HG02973 (cell line): ENCODE results near the gene KAT2A.

ENCODE experiments used
- ATAC-seq: cut with Tn5 transposase; IDR thresholded peaks from one replicate; pipeline ENCODE4 v1.9.1; 2021; ENCODE audit warnings: moderate library complexity; ENCODE audit not compliant: unreplicated experiment

KAT2A gene

DNA sequence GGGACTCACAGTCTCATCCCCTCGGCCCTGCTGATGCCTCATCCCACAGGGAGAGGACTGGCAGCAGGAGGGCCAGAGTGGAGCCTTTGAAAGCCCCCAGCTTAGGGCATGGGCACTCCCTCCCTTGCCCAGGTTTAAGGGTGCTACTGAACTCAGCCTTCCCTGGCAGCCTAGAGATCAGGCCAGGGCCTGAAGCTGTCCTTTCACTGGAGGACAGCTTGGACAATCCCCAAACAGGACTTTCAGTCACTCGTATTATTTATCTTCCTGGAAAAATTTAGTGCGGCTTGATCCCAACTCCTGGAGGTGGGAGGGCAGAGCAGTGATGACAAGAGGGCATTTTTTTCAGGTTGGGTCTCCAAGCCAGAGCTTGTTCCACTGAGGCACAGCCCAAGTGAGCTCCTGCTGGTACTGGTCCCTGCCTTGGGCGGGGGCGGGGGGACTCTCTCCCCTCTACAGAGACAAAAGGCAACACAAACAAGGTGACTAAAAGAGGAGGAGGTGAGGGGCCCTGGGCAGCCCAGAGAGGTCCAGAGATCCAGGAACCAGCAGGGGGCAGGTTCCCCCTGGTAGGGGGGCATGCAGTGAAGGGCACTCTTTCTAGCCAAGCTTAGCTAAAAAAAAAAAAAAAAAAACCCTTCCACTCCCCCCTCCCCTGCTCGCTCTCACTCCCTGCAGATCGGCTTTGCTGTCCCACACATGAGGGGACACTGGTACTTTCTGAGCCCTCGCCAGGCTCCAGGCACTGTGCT is 24.6 kb downstream of the KAT2A start:
- ATAC-seq: no peak

DNA sequence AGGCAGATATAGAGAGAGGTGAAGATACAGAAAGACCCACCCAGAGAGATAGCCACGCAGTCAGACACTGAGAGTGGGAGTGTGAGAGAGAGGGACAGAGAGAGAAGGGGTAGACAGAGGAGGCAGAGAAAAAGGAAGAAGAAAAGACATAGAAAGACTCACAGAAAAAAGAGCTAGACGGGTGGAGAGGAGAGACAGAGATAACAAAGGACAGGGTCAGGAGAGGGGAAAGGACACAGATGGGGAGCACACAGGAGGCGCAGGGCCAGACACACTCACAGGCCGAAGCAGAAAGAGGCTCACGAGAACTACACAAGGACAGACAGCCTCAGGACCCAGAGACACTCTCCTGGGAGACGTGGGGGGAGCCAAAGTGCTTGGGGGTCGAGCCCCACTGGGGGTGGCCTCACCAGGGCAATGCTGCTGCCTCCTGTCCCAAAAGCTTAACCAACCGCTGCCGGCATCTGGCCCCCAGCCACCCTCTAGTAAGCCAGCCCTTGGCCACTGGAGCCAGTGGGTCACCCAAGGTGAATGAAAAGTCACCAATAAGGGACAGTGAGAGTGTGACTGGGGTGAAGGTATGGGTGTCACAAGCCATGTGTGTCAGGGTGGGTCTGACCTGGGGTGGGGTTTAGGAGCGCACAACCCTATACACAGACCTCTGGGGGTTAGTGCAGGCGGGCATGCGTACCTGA is 26.6 kb downstream of the KAT2A start:
- no peak for ATAC-seq

DNA sequence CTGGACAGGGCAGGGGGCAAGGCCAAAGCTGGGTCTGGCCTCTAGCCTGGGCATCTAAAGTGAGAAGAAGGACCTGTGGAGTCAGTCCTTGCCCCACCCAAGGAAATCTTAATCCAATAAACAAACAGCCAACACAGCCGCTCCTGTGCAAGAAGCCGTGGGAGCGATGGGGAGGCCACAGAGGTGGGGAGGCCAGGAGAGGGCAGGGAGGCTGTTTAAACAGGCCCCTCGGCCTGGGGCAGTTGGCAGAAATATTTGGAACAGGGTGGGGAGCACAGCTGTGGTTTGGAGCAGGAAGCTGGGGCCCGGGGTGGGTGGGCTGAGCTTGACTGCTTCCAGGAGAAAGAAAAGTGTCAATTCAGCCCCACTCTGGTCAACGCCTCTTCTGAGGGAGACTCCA is 28.2 kb downstream of the KAT2A start:
- ATAC-seq: no peak

DNA sequence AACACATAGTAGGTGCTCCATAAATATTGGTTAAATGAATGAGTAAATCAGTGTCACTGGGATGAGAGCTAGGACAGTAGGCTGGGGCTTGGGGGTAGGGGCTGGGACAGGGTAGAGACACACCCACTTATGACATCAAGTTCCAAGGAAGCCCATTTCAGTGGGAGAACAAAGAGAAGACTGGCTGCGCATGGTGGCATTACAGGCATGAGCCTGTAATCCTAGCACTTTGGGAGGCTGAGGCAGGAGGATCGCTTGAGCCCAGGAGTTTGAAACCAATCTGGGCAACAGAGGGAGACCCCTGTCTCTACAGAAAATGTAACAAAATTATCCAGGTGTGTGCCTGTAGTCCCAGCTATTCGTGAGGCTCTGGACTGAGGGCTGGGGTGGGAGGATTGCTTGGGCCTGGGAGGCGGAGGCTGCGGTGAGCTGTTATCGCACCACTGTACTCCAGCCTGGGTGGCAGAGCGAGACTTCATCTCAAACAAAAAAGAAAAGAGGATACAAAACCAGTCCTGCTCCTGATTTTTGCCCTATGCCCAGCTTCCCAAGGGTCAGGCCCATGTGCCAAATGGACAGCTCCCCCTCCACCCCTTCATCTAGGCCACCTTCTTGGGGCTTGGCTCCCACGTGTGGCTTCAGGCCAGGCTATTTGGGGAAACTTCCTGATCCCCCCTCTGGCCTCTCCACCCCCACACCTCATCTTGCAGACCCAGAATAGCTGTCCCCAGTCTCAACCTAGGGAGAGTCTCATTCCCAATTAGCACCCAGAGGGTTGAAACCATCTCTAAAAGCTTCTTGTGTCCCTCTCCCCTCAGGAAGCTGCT is 30.0 kb downstream of the KAT2A start:
- ATAC-seq: no peak

DNA sequence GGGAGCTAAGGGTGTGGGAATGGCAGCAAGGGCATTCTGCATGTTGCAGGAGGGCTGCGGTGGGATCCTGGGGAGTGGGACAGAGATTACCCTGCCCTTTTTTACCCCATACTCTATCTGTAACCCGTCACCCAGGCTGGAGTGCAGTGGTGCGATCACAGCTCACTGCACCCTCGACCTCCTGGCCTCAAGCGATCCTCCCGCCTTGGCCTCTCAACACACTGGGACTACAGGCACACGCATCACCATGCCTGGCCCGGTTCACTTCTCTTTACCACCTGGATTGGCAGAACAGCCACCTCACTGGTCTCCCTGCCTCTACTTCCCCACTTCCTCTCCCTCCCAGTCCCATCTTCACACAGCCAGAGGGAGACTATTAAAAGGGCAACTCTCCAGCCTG is 32.4 kb downstream of the KAT2A start:
- no peak for ATAC-seq

DNA sequence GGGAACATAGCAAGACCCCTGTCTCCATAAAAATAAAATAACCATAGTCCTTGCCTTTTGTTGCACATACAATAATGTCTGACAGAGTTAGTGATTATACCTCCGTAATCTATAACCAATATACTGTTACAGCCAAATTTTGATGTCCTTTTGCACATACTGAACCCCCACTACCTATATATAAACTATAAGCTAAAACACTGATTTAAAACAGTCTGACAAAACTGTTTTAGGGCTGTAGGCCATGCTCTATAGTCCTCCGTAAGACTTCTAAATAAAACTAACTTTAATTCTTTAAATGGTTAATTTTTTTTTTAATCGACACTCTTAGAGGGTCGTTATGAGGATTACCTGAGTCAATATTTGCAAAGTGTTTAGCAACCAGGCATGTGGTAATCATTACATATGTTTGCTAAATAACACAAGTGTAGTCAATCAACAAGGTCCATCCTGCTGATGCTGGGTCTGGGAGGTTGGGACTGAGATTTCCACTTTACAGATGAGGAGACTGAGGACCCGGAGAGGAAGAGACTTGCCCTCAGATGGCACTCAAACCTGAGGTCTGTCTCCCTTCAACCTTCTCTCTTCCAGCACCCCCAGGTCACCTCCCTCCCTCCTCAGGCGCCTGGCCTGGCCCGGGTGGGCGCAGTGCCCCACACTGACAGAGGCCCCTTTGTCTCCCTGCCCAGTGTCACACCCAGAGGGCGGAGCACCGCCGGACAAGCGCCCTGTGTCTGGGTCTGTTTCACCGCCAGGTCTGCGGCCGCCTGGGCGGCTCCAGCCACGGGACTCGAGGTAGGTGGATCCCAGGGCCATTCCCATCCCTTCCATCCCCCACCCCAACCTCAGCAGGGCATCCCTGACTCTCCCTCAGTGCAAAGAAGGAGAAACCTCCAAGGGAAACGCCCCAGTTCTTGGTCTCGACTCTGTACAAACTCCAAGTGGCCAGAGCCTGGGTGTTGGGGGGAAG is 33.1 kb downstream of the KAT2A start:
- no peak for ATAC-seq

DNA sequence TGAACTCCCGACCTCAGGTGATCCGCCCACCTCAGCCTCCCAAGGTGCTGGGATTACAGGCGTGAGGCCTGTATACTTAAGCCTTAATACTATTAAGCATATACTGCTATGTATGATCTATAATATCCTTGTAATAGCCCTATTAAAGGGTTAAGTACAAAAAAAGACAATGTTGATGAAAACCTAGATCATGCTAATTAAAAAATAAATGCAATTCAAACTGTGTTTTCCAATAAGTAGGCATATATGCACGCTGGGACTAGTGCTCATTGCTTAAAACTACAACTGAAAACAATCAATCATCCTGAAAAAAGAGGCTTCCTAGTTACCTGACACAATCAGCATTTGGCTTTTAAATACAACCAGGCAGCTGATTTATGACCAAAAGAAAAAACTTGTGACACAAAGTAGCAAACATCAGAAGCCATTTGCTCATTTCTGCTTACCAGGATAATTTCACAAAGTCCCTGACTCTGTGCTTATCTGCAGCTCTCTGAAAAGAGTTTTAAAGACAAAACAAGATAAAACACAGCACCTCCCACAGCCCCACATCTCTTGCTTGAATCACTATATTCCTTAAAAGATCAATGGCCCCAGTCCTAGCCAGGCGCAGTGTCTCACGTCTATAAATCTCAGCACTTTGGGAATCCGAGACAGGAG is 34.0 kb downstream of the KAT2A start:
- no peak for ATAC-seq

DNA sequence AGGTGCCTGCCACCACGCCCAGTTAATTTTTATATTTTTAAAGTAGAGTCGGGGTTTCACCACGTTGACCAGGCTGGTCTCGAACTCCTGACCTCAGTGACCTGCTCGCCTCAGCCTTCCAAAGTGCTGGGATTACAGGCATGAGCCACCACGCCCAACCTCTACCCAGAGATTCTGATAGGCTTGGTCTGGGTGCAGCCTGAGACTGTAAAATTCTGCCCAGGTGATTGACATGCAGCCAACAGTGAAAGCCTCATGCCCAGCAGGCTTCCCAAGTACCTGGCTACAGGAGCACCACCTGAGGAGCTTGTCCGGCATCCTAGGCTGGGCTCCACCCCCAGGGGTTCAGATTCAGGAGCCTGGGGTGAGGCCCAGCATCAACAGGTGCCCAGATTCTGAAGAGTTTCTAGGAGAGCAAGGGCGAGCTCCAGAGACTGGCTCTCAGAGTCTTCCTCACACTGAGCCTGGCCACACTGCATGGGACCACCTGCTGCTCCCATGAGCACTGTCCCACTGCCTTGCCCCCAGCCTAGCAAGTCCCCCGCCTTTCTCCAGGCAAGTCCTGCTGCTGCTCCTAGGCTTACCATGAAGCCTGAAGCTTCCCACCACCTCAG is 39.5 kb downstream of the KAT2A start:
- no peak for ATAC-seq

DNA sequence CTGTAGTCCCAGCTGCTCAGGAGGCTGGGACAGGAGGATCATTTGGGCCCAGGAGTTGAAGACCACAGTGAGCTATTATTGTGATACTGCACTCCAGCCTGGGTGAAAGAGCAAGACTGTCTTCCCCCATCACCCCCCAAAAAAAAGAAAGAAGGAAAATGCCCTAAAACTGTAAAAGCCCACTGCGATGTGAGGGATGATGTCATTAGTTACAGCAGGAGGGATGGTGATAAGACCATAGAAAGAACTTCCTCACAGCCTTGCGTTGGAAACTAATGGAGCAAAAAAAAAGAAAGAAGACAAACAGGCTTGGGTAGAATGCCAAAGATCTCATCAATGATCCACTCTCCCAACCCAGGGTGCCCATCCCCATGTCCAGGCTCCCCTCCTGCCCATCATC is 41.6 kb downstream of the KAT2A start:
- no peak for ATAC-seq

DNA sequence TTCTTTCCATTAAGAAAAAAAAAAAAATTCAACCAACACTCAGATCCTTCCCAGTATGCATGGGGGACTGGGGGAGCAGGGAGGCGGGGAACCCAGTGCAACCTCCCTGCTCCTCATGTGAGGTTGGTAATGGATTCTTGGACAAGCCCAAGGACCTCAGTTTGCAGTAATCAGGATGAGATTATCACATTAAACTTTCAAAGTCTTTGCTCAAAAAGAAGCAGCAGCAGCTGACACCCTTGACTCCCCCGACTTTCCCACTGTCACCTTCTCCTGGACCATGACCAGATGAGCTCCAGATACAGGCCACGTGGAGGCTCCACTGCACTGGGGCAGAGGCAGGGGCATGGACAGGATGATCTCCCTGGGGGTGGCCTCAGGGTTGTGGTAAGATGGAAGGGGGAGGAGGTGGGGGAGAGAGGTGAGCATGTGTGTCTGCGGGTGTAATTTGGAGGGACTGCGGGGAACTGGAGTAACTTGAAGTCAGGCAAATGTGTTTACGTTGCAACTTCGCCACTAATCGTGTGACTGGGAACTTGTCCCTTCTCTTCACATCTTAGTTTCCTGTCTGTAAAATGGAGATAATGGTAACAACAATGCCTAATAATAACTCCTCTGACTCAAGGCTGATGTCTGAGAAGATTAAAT is 42.6 kb downstream of the KAT2A start:
- ATAC-seq: no peak

DNA sequence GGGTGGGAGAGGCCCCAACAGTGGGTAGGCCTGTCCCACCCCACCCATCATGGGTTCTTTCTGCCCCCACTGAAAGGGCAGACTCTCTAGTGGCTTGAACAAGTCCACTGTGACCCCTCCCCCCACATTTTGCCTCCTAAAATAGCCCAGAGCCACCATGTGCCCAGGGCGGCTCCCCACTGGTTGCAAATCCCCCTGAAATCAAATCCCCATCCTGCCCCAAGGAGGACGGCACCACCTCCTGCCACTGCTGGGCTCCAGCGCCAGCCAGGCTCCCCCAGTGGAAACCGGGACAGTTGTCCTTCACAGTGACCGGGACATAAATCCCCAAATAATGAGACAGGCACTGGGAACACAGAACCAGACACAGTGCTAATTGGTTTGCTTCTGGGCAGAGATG is 43.4 kb downstream of the KAT2A start:
- no peak for ATAC-seq

DNA sequence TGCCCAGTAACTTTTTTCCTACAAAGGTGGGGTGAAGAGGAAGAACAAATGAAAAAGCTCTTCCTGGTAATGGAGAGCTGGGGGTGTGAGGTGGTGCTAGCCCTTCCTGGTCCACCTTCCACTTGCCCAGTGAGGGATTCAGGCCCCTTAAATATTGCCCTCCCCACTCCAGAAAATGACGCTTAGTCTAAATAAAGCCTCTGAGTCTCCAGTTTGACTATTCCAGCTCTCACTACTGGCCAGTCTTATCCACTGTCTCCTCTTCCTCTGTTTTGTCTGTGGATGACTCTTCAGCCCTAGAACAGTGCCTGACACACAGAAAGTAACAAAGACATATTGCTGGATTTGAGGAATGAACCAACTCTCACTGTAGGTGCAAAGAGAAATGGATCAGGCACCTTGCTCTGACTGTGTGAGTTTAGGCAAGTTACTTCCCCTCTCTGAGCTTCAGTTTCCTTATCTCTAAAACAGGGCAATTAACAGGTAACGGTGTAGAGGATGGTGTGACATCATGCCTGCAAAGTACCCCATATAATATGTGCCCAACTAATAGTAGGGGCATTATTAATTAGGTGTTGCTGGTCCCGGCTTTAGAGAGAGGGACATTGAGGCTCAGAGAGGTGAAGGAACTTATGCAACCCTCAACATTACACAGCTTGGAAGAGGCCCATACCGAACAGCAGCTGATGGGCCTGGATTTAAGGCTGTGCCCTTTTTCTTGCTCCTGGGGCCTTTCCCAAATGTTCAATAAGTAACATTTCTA is 44.2 kb downstream of the KAT2A start:
- ATAC-seq: no peak

DNA sequence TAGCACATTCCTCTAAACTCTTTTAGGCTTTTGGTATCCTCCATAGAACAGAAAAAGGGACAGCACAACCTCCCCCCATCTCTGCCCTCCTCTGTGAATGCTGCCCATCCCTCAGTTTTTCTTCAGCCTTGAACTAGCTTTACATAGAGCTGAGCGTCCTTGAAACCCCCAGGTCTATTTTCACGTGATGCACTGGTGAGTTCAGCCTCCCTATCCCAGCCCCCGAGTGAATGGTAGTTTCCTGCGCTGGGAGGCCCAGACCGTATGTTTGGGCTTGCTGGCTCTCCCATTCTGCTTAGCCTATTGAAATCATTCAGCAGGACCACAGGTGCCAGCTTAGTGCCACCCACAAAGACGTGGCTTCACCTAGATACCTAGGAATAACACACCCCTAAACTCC is 45.4 kb downstream of the KAT2A start:
- no peak for ATAC-seq

DNA sequence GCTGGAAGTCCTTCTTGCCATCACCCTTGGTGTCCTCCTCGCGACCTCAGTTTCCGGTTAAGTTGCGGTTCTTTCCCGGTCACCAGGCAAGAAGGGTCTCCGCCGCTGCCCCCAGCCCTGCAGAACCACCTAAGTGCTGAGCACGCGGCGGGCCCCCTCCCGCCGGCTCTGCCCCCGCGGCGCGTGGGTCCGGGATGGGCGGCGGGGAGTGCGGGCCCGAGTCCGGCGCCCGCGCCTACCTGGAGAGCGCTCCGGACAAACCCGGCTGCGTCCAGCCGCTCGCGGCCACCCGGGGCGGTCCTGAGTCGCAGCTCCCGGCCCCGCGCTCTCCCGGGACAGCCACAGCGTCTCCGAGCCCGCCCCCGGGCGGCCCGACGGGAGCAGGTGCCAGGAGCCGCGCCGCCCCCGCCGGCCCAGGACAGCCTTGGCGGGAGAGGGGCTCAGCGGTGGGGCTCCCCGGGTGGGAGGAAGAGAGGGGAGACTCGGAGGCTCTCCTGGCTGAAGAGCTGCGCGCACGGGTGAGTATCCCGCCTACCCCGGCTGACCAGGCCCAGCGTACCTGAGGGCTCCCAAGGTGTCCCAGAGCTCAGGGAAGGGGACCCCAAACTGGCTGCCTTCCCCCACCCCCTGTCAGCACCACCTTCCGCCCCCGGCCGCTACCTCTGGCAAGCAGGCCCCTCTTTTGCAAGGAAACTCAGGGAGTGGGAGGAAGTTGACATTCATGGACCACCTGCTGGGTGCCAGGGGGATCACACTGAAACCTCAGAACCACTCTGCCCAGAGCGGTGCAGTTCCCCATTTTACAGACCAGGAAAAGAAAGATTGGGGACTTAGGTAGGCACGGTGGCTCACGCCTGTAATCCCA is 48.6 kb downstream of the KAT2A start:
- ATAC-seq: no peak

DNA sequence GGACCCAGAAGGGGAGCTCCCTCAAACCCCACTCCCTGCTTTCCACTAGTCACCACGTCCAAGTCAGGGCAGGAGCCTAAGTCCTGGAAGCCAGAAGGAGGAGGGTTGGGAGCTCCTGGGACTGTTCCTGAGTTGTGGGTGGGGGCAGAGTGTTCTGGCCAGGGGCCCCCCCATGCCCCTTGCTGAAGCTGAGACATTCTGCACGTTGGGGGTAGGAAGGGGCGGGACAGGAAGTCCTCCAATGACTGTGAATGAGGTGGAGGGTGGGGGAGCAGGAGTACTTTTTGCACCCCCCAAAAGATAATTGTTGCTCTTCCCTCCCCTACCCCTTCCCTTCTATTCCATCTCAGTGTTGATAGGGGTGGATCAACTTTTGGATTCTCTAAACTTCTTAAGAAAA is 49.4 kb downstream of the KAT2A start:
- ATAC-seq: no peak

DNA sequence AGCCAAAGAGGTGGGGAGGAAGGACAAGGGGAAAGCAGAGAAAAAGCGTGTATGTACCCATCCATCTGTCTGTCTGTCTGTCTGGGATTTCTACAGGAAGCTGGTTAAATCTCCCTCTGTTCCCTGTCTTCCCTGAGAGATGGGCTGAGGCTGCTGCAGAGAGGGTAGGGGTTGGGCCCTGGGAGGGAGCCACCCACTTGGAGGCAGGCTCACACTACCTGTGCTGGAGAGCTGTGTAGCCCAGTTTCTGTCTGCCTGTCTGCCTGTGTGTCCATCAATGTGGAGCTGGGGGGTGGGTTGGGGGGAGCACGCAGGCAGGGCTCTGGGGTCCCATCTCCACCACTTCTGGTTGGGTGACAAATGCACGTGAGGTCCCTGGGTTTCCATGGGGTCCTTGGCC is 52.2 kb downstream of the KAT2A start:
- no peak for ATAC-seq

DNA sequence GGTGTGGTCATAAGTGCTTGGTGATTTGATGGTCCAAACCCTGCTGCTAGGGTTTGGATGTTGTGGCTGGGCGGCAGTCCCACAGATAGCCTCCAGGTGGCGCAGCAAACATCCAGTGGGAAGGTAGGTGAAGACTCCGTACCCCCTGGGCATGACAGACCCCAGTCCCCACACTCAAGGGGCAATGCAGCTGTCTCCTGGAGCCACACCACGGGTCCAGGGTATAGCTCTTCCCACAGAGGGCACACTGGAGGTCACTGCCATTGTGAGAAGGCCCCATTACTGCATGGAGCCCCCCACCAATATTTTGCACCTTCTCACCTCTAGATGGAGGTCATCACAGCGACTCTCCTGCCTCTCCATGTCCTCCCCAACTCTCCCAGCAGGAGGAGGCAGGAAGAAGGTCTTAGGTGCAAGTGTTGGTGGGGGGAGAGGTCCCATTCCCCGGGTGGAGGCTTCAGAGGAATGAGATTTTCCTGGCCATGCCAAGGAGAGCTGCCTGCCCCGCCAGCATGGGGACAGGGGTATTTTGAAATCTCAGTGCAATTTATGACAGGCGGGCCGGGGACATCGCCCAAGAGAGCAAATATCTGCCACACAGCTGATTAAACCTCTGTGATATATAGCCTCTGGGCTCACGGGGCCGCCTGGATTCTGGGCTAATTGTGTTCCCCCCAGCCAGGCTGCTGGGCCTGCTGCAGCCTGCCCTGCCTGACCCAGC is 53.6 kb downstream of the KAT2A start:
- ATAC-seq: no peak
